HUES64 (cell line): ENCODE measurements around the gene OPCML.

Source experiments
- H3K27ac ChIP-seq: 2 replicates; pipeline ENCODE4 v1.7.0; 2013; ENCODE audit warnings: low read depth, low read length, inconsistent platforms
- H3K27me3 ChIP-seq: 2 replicates; pipeline ENCODE4 v1.6.1; 2013; ENCODE audit warnings: mild to moderate bottlenecking, low read length; ENCODE audit not compliant: insufficient read depth
- H3K36me3 ChIP-seq: 2 replicates; pipeline ENCODE4 v1.6.1; 2013; ENCODE audit warnings: mild to moderate bottlenecking, low read length; ENCODE audit not compliant: insufficient read depth
- H3K4me1 ChIP-seq: 2 replicates; pipeline ENCODE4 v1.6.1; 2013; ENCODE audit warnings: mild to moderate bottlenecking, low read length, moderate library complexity; ENCODE audit not compliant: insufficient read depth
- H3K4me3 ChIP-seq: 2 replicates; pipeline ENCODE4 v1.5.1; 2013; ENCODE audit warnings: mild to moderate bottlenecking, low read length, moderate library complexity
- H3K9ac ChIP-seq: 2 replicates; pipeline ENCODE4 v1.6.1; 2013; ENCODE audit warnings: mild to moderate bottlenecking, low read depth, low read length
- H3K9me3 ChIP-seq: 2 replicates; pipeline ENCODE4 v1.6.1; 2013; ENCODE audit warnings: low read depth, low read length; ENCODE audit not compliant: insufficient read depth
- WGBS: fragments of 150-250, 120-280 bp; methylation state at CpG from one replicate; pipeline ENCODE4 v1.1.7; 2013; ENCODE audit warnings: missing lambda C conversion rate; 5-methylcytosine and 5-hydroxymethylcytosine counted together

The OPCML gene

DNA sequence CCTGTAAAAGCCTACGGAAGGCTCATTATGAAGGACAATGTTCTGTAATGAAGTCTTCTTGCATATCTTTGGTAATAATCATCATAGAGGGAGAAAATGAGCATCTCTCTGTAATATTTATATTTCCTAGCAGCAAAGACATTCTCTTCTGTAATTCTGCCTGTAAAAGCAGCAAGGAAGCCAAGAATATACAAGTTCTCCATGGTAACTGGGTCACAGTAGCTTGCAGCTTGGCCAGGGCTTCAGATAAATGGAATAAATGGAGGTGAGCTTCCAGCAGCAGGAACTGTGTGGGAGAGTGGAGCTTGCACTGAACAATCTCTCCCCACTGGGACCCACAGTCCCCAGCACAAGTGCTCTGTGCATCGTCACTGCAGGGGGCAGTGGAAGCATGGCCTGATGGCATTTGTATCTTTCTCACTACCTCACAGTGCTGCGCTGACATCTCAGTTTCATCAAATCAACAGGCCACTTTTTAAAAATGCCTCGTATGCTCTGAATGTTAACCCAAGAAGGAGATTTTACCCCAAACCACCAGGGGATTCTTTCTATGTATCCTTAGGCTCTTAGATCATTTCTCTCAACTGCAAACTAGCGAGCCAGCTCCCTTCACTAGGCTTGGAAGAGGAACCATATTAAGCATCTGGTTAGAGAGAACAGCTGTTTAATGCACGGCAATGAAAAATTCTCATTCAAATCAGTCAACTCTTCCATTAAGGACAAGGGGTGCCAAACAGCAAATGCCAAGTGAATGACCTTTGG, 1059.7 kb downstream of the OPCML start:
- H3K27ac ChIP-seq, result no peak overlapping the region
- H3K27me3 ChIP-seq, result no peaks in the 10 kb centered on the region
- 95% methylated on average over 6 of the region's 6 CpGs for WGBS
- no peaks in the 10 kb centered on the region for H3K4me1 ChIP-seq
- no peaks in the 10 kb centered on the region for H3K9me3 ChIP-seq
- no peak overlapping the region for H3K9ac ChIP-seq
- H3K4me3 ChIP-seq, result no peak overlapping the region
- H3K36me3 ChIP-seq, result no peaks in the 10 kb centered on the region

DNA sequence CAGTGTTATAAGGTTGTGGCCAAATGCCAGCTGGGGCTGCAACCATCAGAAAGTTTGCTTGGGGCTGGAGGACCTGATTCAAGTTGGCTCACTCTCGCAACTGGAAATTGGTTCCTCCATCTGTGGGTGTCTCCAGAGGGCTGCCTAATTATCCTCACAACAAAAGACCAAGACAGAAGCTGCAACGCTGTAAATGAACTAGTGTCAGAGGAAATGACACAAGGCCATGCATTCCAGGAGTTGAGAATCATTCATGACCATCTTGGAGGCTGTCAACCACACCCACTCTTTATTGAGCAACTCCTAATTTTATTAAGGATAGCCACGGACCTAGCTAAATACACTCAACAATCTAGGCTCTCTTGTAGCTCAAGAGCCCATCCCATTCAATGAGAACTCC, 1060.8 kb downstream of the OPCML start:
- no peaks in the 10 kb centered on the region for H3K27me3 ChIP-seq
- H3K9me3 ChIP-seq, result no peaks in the 10 kb centered on the region
- no peak overlapping the region for H3K9ac ChIP-seq
- WGBS, result 79% methylated on average over 3 of the region's 3 CpGs
- no peaks in the 10 kb centered on the region for H3K36me3 ChIP-seq
- H3K4me1 ChIP-seq, result no peaks in the 10 kb centered on the region
- no peak overlapping the region for H3K4me3 ChIP-seq
- no peak overlapping the region for H3K27ac ChIP-seq

DNA sequence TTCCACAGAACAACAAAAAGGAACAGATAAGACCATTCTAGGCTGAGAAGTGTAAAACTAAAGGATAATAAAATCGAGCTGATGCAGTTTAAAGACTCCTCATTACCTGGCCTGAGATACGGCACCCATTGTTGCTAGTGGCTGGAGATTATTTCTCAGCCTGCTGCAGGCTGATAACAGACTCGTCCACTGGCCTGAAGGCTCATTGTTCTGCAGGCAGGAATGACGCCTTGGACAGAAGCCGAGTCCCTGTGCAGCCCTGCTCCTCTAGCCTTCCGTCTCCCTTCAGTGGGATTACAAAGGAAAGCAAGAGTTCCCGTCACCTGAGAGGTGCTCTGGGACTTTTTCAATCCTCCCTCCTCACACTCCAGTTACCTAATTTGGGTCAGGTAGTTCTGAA, 1065.3 kb downstream of the OPCML start:
- H3K9ac ChIP-seq, result no peak overlapping the region
- no peaks in the 10 kb centered on the region for H3K9me3 ChIP-seq
- no peaks in the 10 kb centered on the region for H3K27me3 ChIP-seq
- H3K27ac ChIP-seq, result no peak overlapping the region
- 84% methylated on average over 7 of the region's 7 CpGs for WGBS
- H3K4me3 ChIP-seq, result no peak overlapping the region
- H3K4me1 ChIP-seq, result no peaks in the 10 kb centered on the region
- no peaks in the 10 kb centered on the region for H3K36me3 ChIP-seq

DNA sequence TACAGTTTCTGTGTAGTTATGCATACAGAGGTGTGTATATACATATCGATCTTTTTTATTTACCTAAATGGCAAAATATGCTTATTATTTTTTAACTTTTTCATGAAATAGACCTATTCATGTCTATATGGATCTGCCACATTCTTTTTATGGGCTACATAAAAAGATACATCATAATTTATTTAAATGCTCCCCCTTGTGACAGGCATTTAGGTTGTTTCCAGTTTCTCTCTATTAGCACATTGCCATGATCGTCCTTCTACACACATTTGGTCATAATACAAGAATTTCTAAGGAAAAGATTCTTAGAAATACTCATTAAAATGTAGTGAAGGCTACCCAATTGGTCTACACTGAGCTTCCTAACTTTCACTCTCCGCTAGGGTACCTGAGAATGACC, 1067.4 kb downstream of the OPCML start:
- no peaks in the 10 kb centered on the region for H3K36me3 ChIP-seq
- no peak overlapping the region for H3K4me3 ChIP-seq
- no peak overlapping the region for H3K27ac ChIP-seq
- H3K9me3 ChIP-seq, result no peaks in the 10 kb centered on the region
- H3K27me3 ChIP-seq, result no peaks in the 10 kb centered on the region
- H3K9ac ChIP-seq, result no peak overlapping the region
- H3K4me1 ChIP-seq, result no peaks in the 10 kb centered on the region
- 97% methylated on average over 2 of the region's 3 CpGs for WGBS

DNA sequence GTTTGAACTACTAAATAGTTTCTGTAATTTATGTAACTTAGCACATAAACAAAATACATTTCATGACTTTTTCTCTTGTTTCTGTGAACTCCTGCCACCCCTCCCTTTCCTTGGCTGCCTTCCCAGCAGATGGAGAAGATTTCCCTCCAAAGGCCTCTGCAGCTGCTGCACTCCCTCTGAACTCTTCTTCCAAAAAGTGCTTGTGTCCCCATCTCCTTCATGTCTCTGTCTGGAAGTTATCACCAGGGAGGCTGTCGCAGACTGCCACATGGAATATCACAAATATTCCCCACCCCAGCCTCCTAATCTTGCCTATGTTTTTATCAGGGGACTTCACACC, 1068.3 kb downstream of the OPCML start:
- WGBS, result 92% methylated on average over 1 of the region's 1 CpG
- Histone ChIP-seq H3K9ac (no peak overlapping the region), H3K4me1 (no peaks in the 10 kb centered on the region), H3K9me3 (no peaks in the 10 kb centered on the region), H3K36me3 (no peaks in the 10 kb centered on the region), H3K27ac (no peak overlapping the region), H3K4me3 (no peak overlapping the region), H3K27me3 (no peaks in the 10 kb centered on the region)

DNA sequence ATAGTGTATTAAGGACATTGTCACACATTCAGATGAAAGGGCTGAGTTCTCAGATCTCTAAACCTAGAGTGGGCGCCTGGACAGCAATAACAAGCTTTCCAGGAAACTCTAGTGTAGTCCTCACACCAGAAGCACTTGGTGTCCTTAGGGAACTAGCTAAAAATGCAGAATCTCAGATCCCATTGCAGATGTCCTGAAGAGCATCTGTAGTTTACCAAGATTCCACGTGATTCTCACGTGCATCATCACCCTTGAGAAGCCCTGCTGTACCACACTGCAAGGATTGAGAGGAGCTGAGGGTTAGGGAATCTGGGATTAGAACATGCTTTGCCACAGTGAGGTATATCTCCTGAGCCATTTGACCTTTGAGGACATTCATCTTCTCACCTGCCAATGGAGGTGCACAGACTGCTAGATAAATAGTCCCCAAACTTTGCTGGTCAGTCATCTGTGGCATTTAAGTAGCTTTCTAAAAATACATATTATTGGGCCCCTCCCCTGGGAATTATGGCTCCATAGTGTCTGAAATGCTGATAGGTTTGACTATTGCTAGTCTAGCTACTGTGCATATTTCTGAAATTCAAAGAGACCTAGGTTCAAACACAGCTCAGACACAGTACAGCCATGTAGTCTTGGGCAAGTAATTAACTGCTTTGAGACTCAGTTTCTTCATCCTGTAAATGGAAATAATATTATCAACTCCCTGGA, 1068.9 kb downstream of the OPCML start:
- Histone ChIP-seq H3K9me3 (no peaks in the 10 kb centered on the region), H3K27ac (no peak overlapping the region), H3K9ac (no peak overlapping the region), H3K4me3 (no peak overlapping the region), H3K4me1 (no peaks in the 10 kb centered on the region), H3K27me3 (no peaks in the 10 kb centered on the region), H3K36me3 (no peaks in the 10 kb centered on the region)
- 93% methylated on average over 3 of the region's 3 CpGs for WGBS

DNA sequence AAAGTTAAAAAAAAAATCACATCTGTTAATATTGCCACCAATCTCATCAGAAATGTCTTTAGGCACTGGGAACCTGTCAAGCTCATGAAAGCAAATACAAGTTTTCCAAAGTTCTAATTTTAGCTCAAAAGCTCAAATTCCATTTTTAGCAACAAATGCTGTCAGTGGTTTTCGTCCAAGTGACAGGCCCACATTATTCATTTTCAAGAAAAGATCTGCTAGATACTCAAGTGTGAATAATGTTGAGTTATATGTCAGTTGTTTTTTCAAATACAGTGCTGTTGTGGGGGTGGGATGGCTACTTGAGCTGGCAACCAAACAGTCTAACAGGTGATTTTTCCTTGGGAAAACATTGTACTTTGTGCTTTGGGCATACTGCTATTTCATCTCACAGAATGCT, 1072.6 kb downstream of the OPCML start:
- WGBS, result 100% methylated on average over 1 of the region's 1 CpG
- H3K4me1 ChIP-seq, result peaks cover 7% of the 10 kb centered on the region
- H3K4me3 ChIP-seq, result no peak overlapping the region
- no peak overlapping the region for H3K27ac ChIP-seq
- H3K9me3 ChIP-seq, result no peaks in the 10 kb centered on the region
- H3K9ac ChIP-seq, result no peak overlapping the region
- no peaks in the 10 kb centered on the region for H3K27me3 ChIP-seq
- no peaks in the 10 kb centered on the region for H3K36me3 ChIP-seq

DNA sequence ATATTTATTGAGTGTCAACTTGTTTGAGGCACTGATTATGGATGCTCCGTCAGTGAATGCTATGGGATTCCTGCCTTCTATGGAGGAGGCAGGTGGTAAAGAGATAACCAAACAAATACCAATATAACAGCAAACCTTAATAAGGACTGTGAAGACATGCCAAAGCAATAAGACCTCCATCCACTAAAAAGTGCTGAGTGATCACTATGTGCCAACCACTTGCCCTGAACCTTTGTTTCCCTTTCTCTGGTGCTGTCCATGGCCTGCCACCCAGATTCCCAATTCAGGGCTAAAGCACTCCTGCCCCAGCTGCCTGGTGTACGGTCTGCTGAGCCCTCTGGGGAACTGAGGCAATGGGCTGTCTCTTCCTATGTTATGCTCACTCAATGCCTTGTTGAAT, 1074.9 kb downstream of the OPCML start:
- no peak overlapping the region for H3K9ac ChIP-seq
- no peaks in the 10 kb centered on the region for H3K9me3 ChIP-seq
- H3K4me1 ChIP-seq, result peaks cover 20% of the 10 kb centered on the region
- no peaks in the 10 kb centered on the region for H3K36me3 ChIP-seq
- 97% methylated on average over 1 of the region's 2 CpGs for WGBS
- no peaks in the 10 kb centered on the region for H3K27me3 ChIP-seq
- no peak overlapping the region for H3K4me3 ChIP-seq
- H3K27ac ChIP-seq, result no peak overlapping the region

DNA sequence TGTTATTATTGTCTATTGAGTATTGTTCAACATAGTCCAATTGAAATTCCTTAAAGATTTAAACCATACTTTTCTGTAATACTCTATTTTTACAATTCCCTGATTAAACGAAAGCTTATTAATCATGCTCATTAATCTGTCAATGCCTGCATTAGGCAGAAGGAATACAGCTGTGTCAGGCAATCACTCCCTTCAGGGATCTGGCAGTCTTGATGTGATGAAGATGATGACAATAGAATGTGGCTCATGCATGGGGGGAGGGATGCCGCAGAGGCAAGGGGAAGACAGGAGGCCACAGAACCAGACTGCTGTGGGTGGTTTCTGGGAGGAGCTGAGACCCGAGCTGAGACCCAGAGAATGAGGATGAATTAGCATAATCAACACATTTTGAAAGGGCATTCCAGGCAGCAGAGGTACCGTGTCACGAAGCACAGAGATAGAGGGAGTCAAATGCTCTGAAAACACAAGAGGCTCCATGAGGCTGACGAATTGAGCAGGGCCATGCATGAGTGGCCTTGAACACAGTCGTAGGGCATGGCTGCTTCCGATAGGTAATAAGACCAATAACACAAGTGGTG, 1075.5 kb downstream of the OPCML start:
- H3K27me3 ChIP-seq, result no peaks in the 10 kb centered on the region
- H3K4me3 ChIP-seq, result no peak overlapping the region
- peaks cover 24% of the 10 kb centered on the region for H3K4me1 ChIP-seq
- no peak overlapping the region for H3K9ac ChIP-seq
- WGBS, result 53% methylated on average over 8 of the region's 8 CpGs
- no peaks in the 10 kb centered on the region for H3K9me3 ChIP-seq
- H3K27ac ChIP-seq, result no peak overlapping the region
- H3K36me3 ChIP-seq, result no peaks in the 10 kb centered on the region

DNA sequence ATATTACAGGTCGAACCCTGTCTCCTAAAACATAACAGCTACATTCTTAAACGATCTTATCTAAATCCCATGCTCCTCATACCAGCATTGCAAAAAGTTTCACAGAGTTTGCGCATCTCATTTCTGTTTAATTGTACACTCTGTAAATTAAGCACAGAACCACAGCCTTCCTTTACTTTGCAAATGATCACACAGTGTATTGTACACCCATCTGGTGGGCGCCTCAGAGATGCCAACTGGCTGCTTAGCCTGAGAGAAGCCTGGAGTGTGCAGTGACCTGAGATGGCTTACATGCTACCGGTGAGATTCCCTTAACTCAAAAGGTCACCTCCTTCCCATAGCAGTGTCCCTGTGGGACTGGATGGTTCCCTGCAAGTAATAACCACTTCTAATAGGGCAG, 1077.3 kb downstream of the OPCML start:
- no peak overlapping the region for H3K4me3 ChIP-seq
- H3K27me3 ChIP-seq, result no peaks in the 10 kb centered on the region
- H3K9me3 ChIP-seq, result no peaks in the 10 kb centered on the region
- H3K27ac ChIP-seq, result no peak overlapping the region
- H3K36me3 ChIP-seq, result no peaks in the 10 kb centered on the region
- peaks cover 35% of the 10 kb centered on the region for H3K4me1 ChIP-seq
- H3K9ac ChIP-seq, result no peak overlapping the region
- 92% methylated on average over 5 of the region's 5 CpGs for WGBS

DNA sequence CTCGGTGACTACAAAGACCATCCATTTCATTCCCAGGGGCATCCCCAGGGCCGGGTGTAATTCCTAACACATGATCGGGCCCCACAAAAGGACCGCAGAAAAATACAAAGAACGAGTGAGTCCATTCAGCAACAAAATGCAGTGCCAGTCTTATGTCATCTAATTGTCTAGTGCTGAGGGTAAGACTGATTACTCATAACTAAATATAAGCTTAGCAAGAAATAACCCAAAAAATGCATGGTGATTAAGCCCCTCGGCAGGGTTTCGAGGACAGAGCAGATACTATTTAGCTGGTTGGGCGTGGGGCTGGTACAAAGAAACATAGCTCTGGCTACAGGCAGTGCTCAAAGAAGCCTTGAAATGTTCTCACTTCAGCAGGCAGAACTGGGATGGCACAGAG, 1078.9 kb downstream of the OPCML start:
- no peak overlapping the region for H3K4me3 ChIP-seq
- no peaks in the 10 kb centered on the region for H3K9me3 ChIP-seq
- H3K36me3 ChIP-seq, result no peaks in the 10 kb centered on the region
- H3K27me3 ChIP-seq, result no peaks in the 10 kb centered on the region
- no peak overlapping the region for H3K27ac ChIP-seq
- 89% methylated on average over 8 of the region's 8 CpGs for WGBS
- peaks cover 35% of the 10 kb centered on the region for H3K4me1 ChIP-seq
- H3K9ac ChIP-seq, result no peak overlapping the region
